Fibroblast of skin of left quadriceps (primary cell): ENCODE data around the gene ARRB2.
A peak's percentile ranks its signal among the peaks of the same experiment; 100 is the strongest.
"Not testable (repeated sequence)": the region's sequence is repeated elsewhere in the genome, so short reads cannot be mapped to it uniquely, and the experiment has no call there.

Experiments used
- DNase-seq, 2 experiments: peaks; one replicate each; pipeline ENCODE4 v3.0.0-alpha.2; 2013; ENCODE audit warnings: low read depth in 2 of 2

Gene ARRB2

DNA sequence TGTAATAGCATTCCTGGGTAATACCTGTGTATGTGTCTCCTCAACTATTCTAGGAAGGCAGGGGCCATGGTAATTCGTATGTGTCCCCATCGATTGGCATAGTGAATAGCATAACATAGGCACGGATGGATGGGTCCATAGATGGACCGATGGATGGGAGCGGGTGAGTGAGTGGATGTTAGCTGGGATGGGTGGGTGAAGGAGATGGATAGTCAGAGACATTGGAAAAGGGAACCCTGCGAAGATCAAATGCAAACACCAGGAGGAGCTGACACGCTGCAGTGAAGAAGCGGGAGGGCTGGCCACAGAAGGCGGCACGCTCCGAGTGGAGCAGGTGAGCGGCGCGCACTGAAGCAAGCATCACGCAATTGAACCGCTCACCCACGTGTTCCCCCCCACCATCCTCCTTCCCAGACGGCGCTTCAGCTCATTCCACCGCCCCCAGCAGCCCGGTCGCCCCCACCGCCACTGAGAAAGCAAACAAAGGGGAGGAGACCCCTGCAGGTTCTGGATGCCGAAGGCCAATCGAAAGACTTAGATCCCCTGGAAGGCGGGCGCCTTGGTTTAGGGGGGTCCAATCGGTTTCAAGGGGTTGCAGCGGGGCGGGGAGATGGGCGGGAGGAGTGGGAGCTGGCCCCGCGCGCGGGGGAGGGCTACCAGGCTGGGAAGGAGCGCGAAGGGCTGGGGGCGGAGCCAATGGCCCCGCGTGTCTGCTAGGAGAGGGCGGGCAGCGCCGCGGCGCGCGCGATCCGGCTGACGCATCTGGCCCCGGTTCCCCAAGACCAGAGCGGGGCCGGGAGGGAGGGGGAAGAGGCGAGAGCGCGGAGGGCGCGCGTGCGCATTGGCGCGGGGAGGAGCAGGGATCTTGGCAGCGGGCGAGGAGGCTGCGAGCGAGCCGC, at the start of gene ARRB2:
TSS of gene ARRB2 (plus strand) at position 839 of the 899 bp plus-strand sequence. CDS start 90 bp downstream, outside the sequence.
- peak; percentile 97 for DNase-seq

DNA sequence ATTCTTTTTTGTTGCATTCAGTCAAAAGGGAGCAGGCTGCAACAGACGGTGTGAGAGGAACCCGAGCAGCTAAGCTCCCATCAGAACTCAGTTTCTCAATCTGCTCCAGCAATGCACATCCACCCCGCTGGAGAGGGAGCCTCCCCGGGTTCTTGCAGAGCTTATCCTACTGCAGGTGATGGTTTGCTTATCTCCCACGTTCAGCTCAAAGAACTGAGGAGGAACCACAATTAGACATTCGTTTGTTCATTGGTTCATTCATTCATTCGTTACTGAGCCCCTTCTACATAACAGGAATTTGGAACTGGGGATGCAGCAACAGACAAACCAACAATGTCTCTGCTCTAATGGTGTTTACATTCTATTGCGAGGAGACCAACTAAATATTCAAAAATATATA, 46.7 kb upstream of the ARRB2 start:
- no peak for DNase-seq

DNA sequence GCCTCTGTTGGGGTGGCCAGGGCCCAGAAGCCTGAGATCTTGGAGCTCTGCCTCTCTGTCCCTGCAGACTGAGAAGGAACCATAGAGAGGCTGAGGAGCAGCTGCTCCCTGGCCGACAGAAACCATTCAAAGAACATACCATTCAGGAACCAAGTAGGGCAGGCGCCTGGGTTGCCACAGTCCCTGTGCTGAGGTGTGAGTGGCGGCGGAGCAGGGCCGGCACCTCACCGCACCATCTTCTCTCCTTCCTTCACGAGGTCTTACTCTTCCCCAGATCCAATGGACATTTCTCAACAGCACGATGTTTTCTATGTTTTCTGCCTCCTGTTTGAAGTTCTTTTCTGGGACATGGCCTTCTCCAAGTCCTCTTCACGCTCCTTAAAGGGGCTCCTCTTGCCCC, 46.2 kb upstream of the ARRB2 start:
- DNase-seq = no peak

DNA sequence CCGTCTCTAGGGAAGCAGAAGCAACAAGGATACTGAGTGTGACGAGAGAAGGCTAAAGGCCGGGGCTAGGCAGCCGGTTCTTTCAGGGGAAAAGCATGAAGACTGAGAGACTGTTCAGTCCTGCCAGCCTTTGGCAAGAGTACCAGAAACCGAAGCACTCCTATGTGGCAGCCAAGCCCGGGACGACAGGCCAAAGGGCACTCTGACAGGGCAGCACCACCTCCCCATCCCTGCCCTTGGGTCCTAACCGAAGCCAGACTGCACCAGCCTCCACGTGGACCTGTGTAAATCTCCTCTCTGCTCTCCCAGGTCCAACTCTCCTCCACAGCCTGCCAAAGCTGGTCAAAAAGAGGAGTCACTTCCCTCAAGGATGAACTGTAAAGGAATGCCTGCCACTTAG, 45.4 kb upstream of the ARRB2 start:
- DNase-seq = no peak

DNA sequence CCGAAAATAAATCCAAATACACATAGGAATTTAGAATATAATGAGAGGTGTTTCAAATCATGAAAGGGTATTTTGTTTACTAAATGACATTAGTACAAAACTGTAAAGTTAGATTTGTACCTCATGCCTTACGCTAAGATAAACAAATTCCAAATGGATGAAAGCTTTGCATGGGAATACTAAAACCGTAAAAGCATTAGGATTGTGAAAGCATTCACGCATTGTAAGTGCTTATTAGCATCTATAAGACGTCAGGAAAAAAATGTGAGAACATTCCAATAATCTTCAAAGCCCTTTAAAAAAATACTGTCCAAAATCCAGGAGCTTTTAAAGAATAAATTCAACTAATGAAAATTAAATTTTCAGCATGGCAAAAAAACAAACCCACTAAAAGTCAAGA, 44.1 kb upstream of the ARRB2 start:
- no peak for DNase-seq

DNA sequence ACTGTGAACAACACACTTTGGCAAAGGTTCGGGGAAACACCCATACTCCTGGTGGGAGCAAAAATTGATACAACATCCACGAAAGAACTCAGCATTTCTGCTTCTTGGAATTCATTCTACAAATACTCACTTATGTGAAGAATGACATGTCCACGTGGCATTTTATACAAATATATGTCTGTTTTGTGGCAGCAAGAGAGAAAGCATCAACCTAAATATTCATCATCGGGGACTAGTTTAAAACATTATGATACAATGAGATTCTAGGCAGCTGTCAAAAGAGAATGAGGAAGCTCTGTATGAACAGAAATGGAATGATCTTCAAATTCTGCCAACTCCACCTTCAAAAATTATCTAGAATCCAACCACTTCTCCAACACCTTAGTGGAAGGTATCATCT, 43.3 kb upstream of the ARRB2 start:
- no peak for DNase-seq

DNA sequence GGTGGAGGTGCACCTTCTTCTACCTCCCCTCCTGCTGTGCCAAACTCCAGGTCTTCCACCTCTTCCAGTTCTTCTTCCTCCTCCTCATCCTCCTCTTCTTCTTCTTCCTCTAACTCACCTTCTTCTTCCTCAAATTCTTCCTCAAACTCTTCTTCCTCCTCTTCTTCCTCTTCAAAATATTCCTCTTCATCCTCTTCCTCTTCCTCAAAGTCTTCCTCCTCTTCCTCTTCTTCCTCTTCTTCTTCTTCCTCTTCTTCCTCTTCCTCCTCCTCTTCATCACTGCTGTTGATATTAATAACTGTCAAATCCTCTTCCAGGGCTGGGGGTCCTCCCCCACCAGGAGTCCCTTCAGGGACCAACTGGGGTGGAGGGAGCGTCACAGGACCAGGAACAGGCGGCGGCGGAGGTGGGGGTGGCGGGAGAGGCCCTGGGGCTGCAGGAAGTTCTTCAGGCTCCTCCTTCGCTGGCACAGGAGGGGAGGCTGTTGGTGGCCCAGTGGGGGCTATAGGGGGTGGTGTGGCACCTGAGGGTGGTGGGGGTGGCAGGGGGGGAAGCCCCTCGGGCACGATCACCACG, 38.3 kb upstream of the ARRB2 start:
- DNase-seq = no peak

DNA sequence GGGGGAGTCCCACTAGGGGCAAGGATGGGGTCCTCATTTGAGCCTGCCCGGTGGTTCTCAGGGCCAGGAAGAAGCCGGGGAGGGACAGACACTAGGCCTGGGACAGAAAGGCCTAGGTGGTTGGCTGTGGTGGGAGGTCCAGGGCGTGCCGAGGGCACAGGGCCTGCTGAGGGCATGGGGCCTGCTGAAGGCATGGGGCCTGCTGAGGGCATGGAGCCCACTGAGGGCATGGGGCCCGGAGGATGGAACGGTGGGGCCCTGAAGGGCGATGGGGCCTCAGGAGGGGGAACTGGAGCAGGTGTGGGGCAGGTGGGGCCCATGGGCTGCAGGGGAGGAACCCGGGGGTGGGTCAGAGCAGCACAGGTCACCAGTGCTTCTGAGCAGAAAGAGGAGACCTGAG, 37.7 kb upstream of the ARRB2 start:
- DNase-seq = no peak

DNA sequence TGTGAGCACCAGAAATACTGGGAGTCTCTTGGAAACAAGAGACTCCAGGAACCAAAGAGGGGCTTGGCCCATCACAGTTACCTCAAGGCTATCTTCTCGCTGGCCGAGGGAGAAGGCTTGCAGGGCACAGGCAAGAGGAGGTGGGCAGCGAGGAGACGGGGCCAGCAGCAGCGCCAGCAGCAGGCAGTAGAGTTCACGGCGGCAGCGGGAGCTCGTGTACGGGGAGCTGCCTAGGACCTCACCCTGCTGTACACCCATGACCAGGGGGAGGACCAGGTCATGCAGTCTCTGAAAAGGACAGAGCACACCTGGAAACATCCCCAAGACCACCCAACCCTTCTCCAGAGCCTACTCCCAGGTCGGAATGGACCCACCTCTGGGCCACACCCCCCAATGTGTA, 37.3 kb upstream of the ARRB2 start:
- DNase-seq = no peak

DNA sequence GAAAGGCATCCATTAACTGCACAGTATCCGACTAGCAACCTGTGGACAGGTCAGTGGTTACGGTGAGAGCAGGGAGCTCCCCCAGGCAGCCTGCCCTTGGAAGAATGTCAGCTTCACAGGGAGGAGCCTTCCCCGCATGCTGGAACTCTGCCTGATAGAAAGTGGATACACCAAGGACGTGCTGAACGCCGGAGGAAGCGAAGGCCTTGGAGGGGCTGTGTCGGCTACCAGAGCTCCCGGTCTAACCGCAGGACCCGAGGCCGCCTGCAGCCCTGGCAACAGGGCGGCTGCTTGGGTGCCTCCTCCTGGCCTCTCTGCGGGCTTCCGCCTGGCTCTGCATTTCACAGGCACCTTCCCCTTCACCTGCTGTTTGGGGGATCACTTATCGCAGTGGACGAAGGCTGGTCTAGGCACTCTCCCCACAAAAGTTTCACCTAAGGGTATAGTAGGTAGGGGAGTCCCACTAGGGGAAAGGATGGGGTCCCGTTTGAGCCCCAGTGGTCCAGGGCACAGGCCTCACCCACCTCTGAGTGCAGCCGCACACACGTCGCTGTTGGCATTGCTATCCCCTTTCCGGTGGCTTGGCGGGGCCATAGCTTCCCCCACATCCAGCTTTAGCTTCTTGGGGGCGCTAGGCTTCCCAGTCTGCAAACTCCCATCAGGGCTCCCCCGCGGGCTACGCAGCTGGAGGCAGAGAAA, 36.3 kb upstream of the ARRB2 start:
- DNase-seq = no peak

DNA sequence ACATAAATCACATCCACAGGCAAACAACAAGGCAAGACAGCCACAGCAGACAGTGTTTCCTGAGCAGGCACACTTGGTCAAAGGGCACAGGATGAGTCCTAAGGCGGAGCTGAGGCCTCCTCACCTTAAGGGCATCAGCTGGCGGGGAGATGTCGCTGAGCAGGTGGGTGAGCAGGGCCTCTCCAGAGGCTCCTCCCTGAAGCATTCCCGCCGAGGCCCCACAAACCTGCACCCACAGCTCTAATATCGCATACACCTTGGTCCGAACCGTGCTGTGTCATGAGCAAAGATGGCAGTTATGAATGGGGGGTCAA, 35.8 kb upstream of the ARRB2 start:
- DNase-seq = no peak

DNA sequence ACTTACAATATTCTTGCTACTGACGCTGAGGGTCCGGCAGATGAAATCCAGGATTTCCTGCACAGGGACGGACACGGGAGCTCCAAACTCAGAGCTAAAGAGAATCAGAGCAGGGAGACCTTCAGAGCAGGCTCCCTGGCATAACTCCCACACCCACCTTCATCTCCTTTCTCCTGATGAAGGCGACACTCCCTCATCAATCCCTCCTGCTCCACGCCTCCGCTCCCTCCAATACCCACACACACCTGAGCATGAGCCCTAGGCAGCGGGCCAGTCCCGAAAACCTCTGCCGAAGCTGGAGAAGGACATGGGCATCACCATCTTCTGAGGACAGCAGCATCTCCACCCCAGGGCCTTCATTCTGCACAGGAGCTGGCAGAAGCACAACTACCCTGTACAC, 34.6 kb upstream of the ARRB2 start:
- DNase-seq = no peak

DNA sequence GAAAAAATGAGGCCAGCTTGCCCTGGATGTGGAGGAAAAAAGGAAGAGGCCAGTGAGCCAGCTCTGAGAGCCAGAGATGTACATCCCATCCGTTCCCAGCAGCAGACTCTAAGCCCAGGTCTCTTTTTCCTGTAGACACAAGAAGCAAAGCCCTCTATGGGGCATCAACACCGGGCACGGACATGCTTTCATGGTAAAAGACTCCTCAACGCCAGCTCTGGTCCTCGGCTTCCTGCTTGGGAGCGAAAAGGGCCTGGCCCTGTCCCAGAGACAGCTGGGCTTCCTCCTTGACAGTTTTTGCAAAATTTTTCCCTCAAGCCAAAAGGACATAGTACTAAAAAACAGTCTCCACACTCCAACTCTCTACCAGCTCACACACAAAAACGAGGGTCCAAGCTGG, 33.6 kb upstream of the ARRB2 start:
- no peak for DNase-seq

DNA sequence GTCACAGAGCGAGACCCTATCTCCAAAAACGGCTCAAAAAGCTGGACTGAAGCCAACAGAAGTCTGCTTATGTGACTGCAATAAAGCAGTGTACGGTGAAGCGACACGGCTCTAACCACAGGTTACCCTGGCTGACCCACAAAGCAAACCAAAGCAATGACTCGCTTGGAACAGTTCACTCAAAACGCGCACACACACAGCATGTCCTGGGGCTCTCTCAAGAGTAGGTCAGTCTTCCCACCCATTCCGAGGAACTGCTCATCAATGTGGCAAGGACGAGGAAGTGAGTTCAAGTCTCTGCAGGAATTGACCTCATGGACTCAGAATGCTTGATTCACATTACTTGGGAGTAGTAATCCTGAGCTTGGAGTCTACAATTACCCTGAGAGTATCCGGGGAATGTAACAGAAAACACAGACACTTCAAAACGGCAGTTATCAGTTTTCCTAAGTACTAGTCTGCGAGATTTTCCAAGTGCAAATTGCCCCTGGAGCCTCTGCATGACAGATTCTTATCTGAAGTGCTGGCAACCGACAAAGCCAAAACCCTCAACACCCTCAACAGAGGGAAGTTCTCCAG, 31.9 kb upstream of the ARRB2 start:
- DNase-seq = peak; percentile 10 to 21

DNA sequence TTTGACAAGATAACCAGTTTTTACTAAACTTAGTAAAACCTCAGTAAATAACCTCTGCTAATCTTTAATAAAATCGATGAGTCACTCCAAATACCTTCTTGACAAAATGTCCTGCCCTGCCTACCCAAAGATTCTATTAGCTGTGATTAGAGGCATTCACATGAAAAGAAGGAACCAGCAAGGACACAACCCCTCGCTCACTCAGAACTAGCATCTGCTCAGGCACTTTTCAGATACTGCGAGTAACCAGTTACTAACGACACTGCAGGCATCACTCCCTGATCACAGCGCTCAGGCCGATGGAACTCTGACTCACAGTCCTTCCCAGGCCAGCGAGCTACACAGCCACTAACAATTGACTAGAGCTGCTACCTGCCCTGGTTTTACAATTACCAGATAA, 30.8 kb upstream of the ARRB2 start:
- DNase-seq = no peak

DNA sequence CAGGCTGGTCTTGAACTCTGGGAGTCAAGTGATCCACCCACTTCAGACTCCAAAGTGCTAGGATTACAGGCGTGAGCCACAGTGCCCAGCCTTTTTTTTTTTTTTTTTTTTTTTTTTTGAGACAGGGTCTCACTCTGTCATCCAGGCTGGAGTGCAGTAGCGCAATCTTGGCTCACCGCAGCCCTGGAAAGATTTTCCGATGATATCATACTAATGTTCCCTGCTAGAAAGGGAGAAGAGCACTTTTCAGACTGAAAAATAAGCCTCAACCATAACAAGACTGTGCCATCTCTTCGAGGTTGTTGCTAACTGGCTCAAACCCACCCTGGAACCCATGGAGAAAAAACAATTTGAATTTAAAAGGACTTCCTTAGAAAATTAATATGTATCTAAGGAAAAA, 26.7 kb upstream of the ARRB2 start:
- DNase-seq = not testable (repeated sequence)

DNA sequence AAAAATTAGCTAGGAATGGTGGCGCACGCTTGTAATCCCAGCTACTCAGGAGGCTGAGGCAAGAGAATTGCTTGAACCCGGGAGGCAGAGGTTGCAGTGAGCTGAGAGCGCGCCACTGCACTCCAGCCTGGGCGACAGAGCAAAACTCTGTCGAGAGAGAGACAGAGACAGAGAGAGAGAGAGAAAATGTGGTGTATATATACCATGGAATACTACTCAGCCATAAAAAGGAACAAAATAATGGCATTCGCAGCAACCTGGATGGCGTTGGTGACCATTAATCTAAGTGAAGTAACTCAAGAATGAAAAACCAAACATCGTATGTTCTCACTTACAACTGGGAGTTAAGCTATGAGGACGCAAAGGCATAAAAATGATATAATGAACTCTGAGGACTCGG, 20.6 kb upstream of the ARRB2 start:
- not testable (repeated sequence) for DNase-seq

DNA sequence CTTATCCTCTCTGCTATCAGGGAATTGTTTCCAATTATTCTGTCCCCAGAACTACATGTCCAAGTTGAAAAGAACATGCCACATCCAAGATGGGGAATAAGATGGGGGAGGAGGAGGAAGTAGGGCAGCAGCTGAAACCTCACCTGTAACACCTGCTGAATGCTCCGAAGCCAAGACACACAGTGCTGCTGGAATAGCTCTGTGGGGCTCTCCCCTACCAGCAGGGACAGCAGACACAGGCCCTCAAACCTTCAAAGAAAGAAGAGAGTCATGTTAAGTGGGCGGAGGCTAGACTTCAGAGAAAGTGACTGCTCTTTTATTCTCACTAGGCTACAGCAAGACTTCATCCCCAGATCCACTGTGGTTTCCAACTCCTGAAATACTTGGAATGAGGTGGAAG, 19.7 kb upstream of the ARRB2 start:
- no peak for DNase-seq

DNA sequence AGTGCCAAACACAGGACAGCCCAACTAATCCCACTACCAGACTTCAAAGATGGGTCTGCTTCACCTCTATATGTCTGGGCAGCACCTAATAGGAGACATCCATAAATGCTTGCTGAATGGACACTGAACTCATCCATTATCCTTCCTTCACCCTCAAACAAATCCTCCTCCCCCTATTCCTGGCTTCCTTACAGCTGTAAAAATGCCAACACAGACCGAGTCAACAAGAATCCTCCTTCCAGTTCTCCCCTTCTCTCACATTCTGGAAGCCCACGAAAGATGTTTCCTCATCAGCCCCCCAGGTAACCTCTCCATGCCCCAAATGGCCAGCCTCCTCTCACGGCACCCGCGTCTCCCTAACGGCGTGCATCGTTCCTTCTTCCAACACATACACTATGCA, 18.7 kb upstream of the ARRB2 start:
- no peak for DNase-seq

DNA sequence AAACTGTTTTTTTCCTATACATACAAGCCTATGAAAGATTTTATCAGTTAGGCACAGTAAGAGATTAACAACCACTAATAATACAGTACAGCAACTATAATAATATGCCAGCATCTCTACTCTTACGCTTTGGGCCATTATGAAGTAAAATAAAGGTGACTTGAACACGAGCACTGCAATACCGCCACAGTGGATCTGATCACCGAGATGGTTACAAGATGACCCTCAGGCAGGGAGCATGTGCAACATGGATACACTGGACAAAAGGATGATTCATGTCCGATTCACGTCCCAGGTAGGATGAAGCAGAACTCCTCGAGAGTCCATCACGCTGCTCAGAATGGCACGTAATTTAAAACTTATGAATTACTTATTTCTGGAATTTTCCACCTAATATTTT, 17.0 kb upstream of the ARRB2 start:
- DNase-seq = no peak

DNA sequence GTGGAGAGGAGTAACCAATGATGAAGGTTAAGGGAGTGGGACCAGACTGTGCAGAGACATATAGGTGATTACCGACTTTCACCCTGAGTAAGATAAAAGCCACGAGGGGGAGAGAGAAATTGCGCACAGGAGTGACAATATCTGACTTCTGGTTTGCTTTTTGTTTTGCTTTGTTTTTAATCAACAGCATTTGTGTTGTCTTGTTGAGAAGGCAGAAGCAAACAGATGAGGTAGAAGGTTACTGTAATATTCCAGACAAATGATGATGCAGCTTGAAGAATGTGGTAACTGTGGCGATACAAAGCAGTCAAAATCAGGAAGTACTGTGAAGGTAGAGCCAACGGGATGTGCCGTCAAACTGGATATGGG, 14.0 kb upstream of the ARRB2 start:
- DNase-seq = no peak

DNA sequence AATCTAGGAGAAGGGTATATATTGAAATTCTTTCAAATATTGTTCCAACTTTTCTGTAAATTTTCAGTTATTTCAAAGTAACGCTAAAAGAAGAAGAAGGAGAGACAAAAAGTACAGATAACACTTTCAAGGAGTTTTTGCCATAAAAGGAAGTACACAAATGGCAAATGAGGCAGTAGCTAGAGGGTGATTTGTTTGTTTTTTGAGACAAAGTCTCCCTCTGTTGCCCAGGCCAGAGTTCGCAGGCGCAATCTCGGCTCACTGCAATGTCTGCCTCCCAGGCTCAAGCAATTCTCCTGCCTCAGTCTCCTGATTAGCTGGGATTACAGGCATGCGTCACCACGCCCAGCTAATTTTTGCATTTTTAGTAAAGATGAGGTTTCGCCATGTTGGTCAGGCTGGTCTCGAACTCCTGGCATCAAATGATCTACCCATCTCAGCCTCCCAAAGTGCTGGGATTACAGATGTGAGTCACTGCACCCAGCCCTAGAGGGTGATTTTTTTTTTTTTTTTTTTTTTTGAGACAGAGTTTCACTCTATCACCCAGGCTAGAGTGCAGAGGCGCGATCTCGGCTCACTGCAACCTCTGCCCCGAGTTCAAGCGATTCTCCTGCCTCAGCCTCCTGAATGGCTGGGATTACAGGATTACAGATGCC, 10.9 kb upstream of the ARRB2 start:
- not testable (repeated sequence) for DNase-seq
